Gastroesophageal sphincter (tissue), 4 donors: Measurements from ENCODE around the gene DYSF. TPM values are rescaled to one million over a fixed set of nuclear protein-coding genes. Genes with fewer than 3 reads are reported as not detected.
A peak's percentile ranks its signal among the peaks of the same experiment; 100 is the strongest.

Source experiments
- ATAC-seq: fragments of 150-250 bp; one replicate; pipeline ENCODE4 v1.9.1; 2016; ENCODE audit warnings: mild to moderate bottlenecking, moderate library complexity
- H3K27ac ChIP-seq, 4 donors: fragments of 200-600 bp; sonication (generic) in 3 of 4; 1 replicate in 3 of 4; 2 replicates in 1 of 4; pipeline ENCODE4 v1.5.1; 2016 to 2019
- H3K27me3 ChIP-seq: fragments of 200-600 bp; sonication (generic); one replicate; pipeline ENCODE4 v1.5.1; 2019
- H3K36me3 ChIP-seq, 2 donors: fragments of 200-600 bp; sonication (generic); one replicate each; pipeline ENCODE4 v1.5.1; 2019; ENCODE audit warnings: control low read depth in 1 of 2
- H3K4me1 ChIP-seq, 3 donors: fragments of 200-600 bp; sonication (generic); 1 replicate in 2 of 3; 2 replicates in 1 of 3; pipeline ENCODE4 v1.5.1; 2016 to 2019; ENCODE audit warnings: control low read depth in 2 of 3
- H3K4me3 ChIP-seq, 2 donors: fragments of 200-600 bp; sonication (generic); one replicate each; pipeline ENCODE4 v1.5.1; 2019; ENCODE audit warnings: mild to moderate bottlenecking in 1 of 2, moderate library complexity in 1 of 2
- H3K9me3 ChIP-seq, 3 donors: fragments of 200-600 bp; sonication (generic); one replicate each; pipeline ENCODE4 v1.5.1; 2017 to 2019; ENCODE audit warnings: control low read depth in 2 of 3
- CTCF ChIP-seq, 4 experiments: fragments of 200-600 bp in 2 of 4; fragments of 450-650 bp in 2 of 4; sonication (generic) in 1 of 4; IDR thresholded peaks; one replicate each; pipeline ENCODE4 v1.5.1; 2017 to 2019; ENCODE audit warnings: antibody characterized with exemption in 4 of 4, mild to moderate bottlenecking in 2 of 4, moderate library complexity in 2 of 4
- EP300 ChIP-seq: sonication (generic); formaldehyde crosslinking; IDR thresholded peaks from one replicate; pipeline ENCODE4 v1.6.1; 2017; ENCODE audit warnings: antibody characterized with exemption, mild to moderate bottlenecking
- POLR2A ChIP-seq, 2 donors: fragments of 450-650 bp; IDR thresholded peaks; one replicate each; pipeline ENCODE4 v1.6.1; 2017; ENCODE audit warnings: antibody characterized with exemption in 2 of 2, mild to moderate bottlenecking in 2 of 2, moderate library complexity in 1 of 2
- POLR2AphosphoS5 ChIP-seq: sonication (generic); formaldehyde crosslinking; IDR thresholded peaks from one replicate; pipeline ENCODE4 v1.6.1; 2017; ENCODE audit warnings: antibody characterized with exemption
- WGBS, 2 donors: methylation state at CpG; one replicate each; pipeline ENCODE4 v1.1.5; 2018; ENCODE audit warnings: low coverage in 1 of 2; 5-methylcytosine and 5-hydroxymethylcytosine counted together
- total RNA-seq, 4 donors: library from RNA; depleted of rRNA; stranded (reverse); fragments of >200 nt; gene quantifications; one replicate each; pipeline ENCODE4 v1.1.0, GENCODE V29; 2016

Gene DYSF
- total RNA-seq, 4 donors from 2014 or later, result 11.0 to 50.1 (median 17.4) TPM

- Histone ChIP-seq H3K27ac (no peak overlapping the region), H3K4me3 (no peak overlapping the region), H3K27me3 (peaks cover 9% of the 10 kb centered on the region), H3K36me3 (no peaks in the 10 kb centered on the region), H3K4me1 (peaks cover 6 to 76% (median 9%) of the 10 kb centered on the region in 3 donors), H3K9me3 (no peaks in the 10 kb centered on the region)
- ATAC-seq, result no peak
- WGBS, 2 donors, result 90 to 100% methylated on average over 2 to 3 of the region's 5 CpGs
- TF ChIP-seq POLR2A (IDR thresholded peaks at IDR 0.05) (no peak), POLR2AphosphoS5 (no peak), EP300 (no peak), CTCF (IDR thresholded peaks at IDR 0.05) (no peak)
Observed at GRCh38 chr2:71462641-71463341, 9.4 kb downstream of the DYSF start.

GRCh38 chr2:71463342-71463654 lies 9.9 kb downstream of the DYSF start:
- Histone ChIP-seq H3K27me3 (peaks cover 9% of the 10 kb centered on the region), H3K9me3 (no peaks in the 10 kb centered on the region), H3K36me3 (no peaks in the 10 kb centered on the region), H3K27ac (no peak overlapping the region), H3K4me3 (no peak overlapping the region), H3K4me1 (peaks cover 2 to 75% (median 7%) of the 10 kb centered on the region in 3 donors)
- no peak for TF ChIP-seq CTCF (IDR thresholded peaks at IDR 0.05)
- no peak for TF ChIP-seq POLR2A (IDR thresholded peaks at IDR 0.05)
- no peak for TF ChIP-seq EP300
- no peak for TF ChIP-seq POLR2AphosphoS5
- no peak for ATAC-seq
- 80% methylated on average over 1 of the region's 7 CpGs; no CpG with 5 or more reads in 1 of the 2 donors for WGBS, 2 donors

GRCh38 chr2:71464389-71464788 lies 11.0 kb downstream of the DYSF start:
- Histone ChIP-seq H3K9me3 (no peaks in the 10 kb centered on the region), H3K4me1 (peaks cover 0 to 75% (median 6%) of the 10 kb centered on the region in 3 donors), H3K4me3 (no peak overlapping the region), H3K36me3 (no peaks in the 10 kb centered on the region), H3K27ac (no peak overlapping the region), H3K27me3 (peaks cover 9% of the 10 kb centered on the region)
- 86 to 93% methylated on average over 6 of the region's 6 CpGs for WGBS, 2 donors
- TF ChIP-seq POLR2AphosphoS5, result no peak
- no peak for TF ChIP-seq EP300
- no peak for TF ChIP-seq POLR2A (IDR thresholded peaks at IDR 0.05)
- TF ChIP-seq CTCF (IDR thresholded peaks at IDR 0.05), result no peak
- ATAC-seq, result no peak

GRCh38 chr2:71465356-71465755 lies 12.0 kb downstream of the DYSF start:
- peaks cover 9% of the 10 kb centered on the region for H3K27me3 ChIP-seq
- H3K27ac ChIP-seq, result no peak overlapping the region
- 51 to 70% methylated on average over 3 to 10 of the region's 11 CpGs for WGBS, 2 donors
- no peaks in the 10 kb centered on the region for H3K36me3 ChIP-seq
- no peaks in the 10 kb centered on the region for H3K9me3 ChIP-seq
- TF ChIP-seq POLR2A (IDR thresholded peaks at IDR 0.05) (no peak), EP300 (no peak), POLR2AphosphoS5 (no peak), CTCF (IDR thresholded peaks at IDR 0.05) (no peak)
- peaks cover 0 to 71% (median 6%) of the 10 kb centered on the region in 3 donors for H3K4me1 ChIP-seq
- no peak overlapping the region for H3K4me3 ChIP-seq
- no peak for ATAC-seq

GRCh38 chr2:71465961-71466300 lies 12.6 kb downstream of the DYSF start:
- Histone ChIP-seq H3K36me3 (no peaks in the 10 kb centered on the region), H3K4me1 (peaks cover 0 to 66% (median 6%) of the 10 kb centered on the region in 3 donors), H3K27me3 (peaks cover 9% of the 10 kb centered on the region), H3K9me3 (no peaks in the 10 kb centered on the region), H3K27ac (peak overlapping the region in 2 of 4 donors; percentile 73 to 79), H3K4me3 (peak overlapping the region; percentile 73 to 85)
- no peak for ATAC-seq
- TF ChIP-seq EP300 (no peak), CTCF (IDR thresholded peaks at IDR 0.05) (no peak), POLR2A (IDR thresholded peaks at IDR 0.05) (no peak), POLR2AphosphoS5 (no peak)
- 24 to 60% methylated on average over 1 to 19 of the region's 23 CpGs for WGBS, 2 donors
